Right atrium auricular region (tissue), 2 donors: ENCODE measurements around the gene NGFR. TPM values are rescaled to one million over a fixed set of nuclear protein-coding genes. Genes with fewer than 3 reads are reported as not detected.
"Not testable (repeated sequence)": the region's sequence is repeated elsewhere in the genome, so short reads cannot be mapped to it uniquely, and the experiment has no call there.

ENCODE experiments used
- DNase-seq: peaks from one replicate; pipeline ENCODE4 v3.0.0-alpha.2; 2019; ENCODE audit warnings: low spot score
- H3K27ac ChIP-seq, 2 donors: fragments of 200-600 bp; sonication (generic); 1 replicate in 1 of 2; 2 replicates in 1 of 2; pipeline ENCODE4 v1.5.1; 2016 to 2019
- H3K27me3 ChIP-seq, 2 donors: fragments of 200-600 bp; sonication (generic); one replicate each; pipeline versions ENCODE4 v1.5.1 to v1.6.0; 2017 to 2019
- H3K36me3 ChIP-seq: fragments of 200-600 bp; sonication (generic); one replicate; pipeline ENCODE4 v1.5.1; 2016
- H3K4me1 ChIP-seq, 2 donors: fragments of 200-600 bp; sonication (generic); one replicate each; pipeline versions ENCODE4 v1.5.1 to v1.6.0; 2017 to 2019
- H3K4me3 ChIP-seq, 2 donors: fragments of 200-600 bp; sonication (generic); 1 replicate in 1 of 2; 2 replicates in 1 of 2; pipeline ENCODE4 v1.5.1; 2017 to 2019; ENCODE audit warnings: mild to moderate bottlenecking in 1 of 2, moderate library complexity in 1 of 2
- H3K9me3 ChIP-seq, 2 donors: fragments of 200-600 bp; sonication (generic); one replicate each; pipeline ENCODE4 v1.5.1; 2019
- total RNA-seq, 2 donors: library from RNA; depleted of rRNA; stranded (reverse); fragments of >200 nt; gene quantifications; one replicate each; pipeline ENCODE4 v1.1.0, GENCODE V29; 2016
- TF ChIP-seq, protein P1 (sequence below), 2 donors: fragments of 200-600 bp; sonication (generic); IDR thresholded peaks; one replicate each; pipeline ENCODE4 v1.5.1; 2019; ENCODE audit warnings: antibody characterized with exemption in 2 of 2

The NGFR gene
- total RNA-seq, 2 donors from 2014 or later: 13.9 to 16.7 TPM

GRCh38 chr17:49548051-49548505, 53.0 kb downstream of the NGFR start:
- no peaks in the 10 kb centered on the region for H3K36me3 ChIP-seq
- DNase-seq: no peak
- TF ChIP-seq, protein P1, sequence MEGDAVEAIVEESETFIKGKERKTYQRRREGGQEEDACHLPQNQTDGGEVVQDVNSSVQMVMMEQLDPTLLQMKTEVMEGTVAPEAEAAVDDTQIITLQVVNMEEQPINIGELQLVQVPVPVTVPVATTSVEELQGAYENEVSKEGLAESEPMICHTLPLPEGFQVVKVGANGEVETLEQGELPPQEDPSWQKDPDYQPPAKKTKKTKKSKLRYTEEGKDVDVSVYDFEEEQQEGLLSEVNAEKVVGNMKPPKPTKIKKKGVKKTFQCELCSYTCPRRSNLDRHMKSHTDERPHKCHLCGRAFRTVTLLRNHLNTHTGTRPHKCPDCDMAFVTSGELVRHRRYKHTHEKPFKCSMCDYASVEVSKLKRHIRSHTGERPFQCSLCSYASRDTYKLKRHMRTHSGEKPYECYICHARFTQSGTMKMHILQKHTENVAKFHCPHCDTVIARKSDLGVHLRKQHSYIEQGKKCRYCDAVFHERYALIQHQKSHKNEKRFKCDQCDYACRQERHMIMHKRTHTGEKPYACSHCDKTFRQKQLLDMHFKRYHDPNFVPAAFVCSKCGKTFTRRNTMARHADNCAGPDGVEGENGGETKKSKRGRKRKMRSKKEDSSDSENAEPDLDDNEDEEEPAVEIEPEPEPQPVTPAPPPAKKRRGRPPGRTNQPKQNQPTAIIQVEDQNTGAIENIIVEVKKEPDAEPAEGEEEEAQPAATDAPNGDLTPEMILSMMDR (IDR thresholded peaks at IDR 0.05): no peak
- peaks cover 0 to 7% of the 10 kb centered on the region in 2 donors for H3K4me1 ChIP-seq
- H3K27me3 ChIP-seq: no peaks in the 10 kb centered on the region
- H3K27ac ChIP-seq: no peak overlapping the region
- no peak overlapping the region for H3K4me3 ChIP-seq
- no peaks in the 10 kb centered on the region for H3K9me3 ChIP-seq

DNA sequence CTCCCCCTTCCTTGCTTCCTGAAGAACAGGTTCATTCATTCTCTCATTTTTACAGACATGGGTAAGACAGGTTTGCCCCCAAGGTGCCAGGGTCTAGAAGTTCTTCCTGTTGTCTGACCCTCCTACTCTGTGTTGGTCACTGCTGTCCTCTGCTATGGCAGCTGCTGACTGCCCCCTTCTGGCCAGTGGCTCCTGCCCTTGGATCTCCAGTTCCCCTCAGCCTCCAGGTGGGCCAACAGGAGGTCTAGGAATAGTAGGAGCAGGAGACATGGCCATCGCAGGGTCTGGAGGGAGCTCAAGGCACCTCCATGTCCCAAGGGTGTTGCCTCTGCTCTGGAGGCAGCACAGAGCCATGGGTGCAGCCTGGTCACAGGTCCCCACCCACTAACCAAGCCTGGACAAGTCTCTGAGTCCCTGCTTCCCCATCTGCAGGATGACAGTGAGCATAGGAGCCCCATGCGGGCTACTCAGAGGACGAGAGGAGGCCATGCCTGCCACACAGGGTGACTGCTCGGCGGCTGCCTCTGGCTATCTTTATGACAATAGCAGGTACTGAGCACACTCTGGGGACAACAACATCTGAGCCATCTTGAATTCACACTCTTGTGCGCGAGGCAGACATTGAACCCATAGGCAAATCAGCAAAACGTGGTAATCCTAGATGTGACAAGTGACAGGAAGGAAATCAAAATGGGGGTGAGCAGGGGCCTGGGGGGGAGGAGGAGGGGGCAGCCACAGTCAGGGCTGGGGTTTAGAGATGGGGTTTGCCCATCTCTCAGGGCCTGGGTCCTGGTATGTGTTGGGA, 53.6 kb downstream of the NGFR start:
- DNase-seq: no peak
- Histone ChIP-seq H3K27ac (no peak overlapping the region), H3K36me3 (no peaks in the 10 kb centered on the region), H3K9me3 (no peaks in the 10 kb centered on the region), H3K4me3 (no peak overlapping the region), H3K27me3 (no peaks in the 10 kb centered on the region), H3K4me1 (peaks cover 0 to 7% of the 10 kb centered on the region in 2 donors)
- TF ChIP-seq, protein P1 (IDR thresholded peaks at IDR 0.05): peak; percentile 35 to 71

DNA sequence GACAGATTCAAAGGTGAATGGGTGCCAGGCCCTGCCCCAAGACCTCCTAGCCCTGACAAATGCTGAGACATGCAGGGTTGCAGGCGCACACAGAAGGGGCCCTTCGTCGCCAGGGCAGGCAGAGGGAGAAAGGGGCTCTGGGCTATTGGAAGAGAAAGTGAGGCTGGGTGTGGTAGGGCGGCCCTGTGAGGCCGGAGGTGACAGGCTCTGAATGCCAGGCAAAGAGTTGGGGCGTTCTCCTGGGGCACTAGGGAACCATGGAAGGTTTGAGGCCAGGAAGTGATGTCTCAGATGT, 54.2 kb downstream of the NGFR start:
- Histone ChIP-seq H3K9me3 (no peaks in the 10 kb centered on the region), H3K27me3 (no peaks in the 10 kb centered on the region)
- TF ChIP-seq, protein P1 (IDR thresholded peaks at IDR 0.05): no peak

DNA sequence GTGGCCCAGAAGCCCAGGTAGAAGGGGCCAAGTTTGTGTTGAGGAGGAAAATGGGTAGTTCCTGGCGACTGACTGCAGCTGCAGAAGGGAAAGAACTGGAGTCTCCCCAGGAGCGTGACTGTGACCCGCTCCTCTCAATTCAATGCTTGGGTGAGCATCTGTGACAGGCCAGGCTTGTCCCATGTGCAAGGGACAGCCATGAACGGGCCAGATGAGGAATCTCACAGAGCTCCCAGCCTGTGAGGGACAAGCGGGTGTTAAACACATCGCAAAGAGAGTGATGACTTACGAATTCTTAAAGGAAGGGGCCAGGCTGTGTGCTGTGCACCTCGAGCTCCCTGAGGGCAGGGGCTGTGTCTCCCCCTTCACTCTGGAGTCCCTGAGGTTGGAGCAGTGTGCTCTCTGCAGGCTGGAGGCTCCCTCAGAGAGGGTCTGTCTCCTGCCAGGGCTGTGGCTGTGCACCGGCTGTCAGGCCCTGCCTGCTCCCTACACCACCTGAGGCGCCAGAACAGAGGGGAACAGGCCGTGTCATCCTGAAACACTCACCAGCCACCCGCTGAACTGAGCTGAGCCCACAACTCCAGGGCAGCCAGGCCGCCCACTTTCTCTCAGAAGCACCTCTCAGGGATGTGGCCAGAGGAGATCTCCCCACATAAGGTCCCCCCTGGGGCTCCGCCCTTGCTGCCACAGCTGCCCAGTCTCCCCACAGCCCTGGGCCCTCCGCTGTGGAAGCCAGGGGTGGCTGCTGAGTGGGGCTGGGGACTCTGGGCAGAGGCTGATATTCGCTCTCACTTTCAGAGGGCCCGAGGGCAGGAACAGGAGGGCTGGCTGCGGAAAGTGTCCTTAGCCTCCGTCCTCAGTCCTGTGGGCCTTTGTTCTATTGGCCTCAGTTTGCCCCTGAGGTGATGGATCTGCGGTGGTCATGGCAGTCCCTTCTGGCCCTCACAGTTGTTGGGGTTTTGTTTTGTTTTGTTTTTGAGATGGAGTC, 54.9 kb downstream of the NGFR start:
- no peak overlapping the region for H3K4me3 ChIP-seq
- DNase-seq: no peak
- TF ChIP-seq, protein P1 (IDR thresholded peaks at IDR 0.05): no peak
- H3K4me1 ChIP-seq: peaks cover 0 to 7% of the 10 kb centered on the region in 2 donors
- no peaks in the 10 kb centered on the region for H3K9me3 ChIP-seq
- H3K36me3 ChIP-seq: no peaks in the 10 kb centered on the region
- no peaks in the 10 kb centered on the region for H3K27me3 ChIP-seq
- no peak overlapping the region for H3K27ac ChIP-seq

More for the DNA sequence above, 54.2 kb downstream of the NGFR start:
- no peaks in the 10 kb centered on the region for H3K36me3 ChIP-seq
- DNase-seq: no peak
- peaks cover 0 to 7% of the 10 kb centered on the region in 2 donors for H3K4me1 ChIP-seq
- H3K4me3 ChIP-seq: no peak overlapping the region
- H3K27ac ChIP-seq: no peak overlapping the region

DNA sequence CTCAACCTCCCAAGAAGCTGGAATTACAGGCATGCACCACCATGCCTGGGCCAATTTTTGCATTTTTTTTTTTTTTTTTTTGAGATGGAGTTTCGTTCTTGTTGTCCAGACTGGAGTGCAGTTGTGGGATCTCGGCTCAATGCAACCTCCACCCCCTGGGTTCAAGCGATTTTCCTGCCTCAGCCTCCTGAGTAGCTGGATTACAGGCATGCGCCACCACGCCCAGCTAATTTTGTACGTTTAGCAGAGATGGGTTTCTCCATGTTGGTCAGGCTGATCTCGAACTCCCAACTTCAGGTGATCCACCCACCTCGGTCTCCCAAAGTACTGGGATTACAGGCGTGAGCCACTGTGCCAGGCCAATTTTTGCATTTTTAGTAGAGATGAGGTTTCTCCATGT, 55.7 kb downstream of the NGFR start:
- H3K4me1 ChIP-seq, H3K27ac ChIP-seq, DNase-seq, H3K36me3 ChIP-seq, H3K9me3 ChIP-seq, H3K27me3 ChIP-seq, H3K4me3 ChIP-seq: not testable (repeated sequence)
